Activated CD4-positive, alpha-beta T cell treated with anti-CD3 and anti-CD28 coated beads for 48 hours (primary cell): ENCODE results near the gene MARCHF11.

Experiments
- DNase-seq: peaks from one replicate; pipeline ENCODE4 v3.0.0-alpha.2; 2020

MARCHF11 gene, protein sequence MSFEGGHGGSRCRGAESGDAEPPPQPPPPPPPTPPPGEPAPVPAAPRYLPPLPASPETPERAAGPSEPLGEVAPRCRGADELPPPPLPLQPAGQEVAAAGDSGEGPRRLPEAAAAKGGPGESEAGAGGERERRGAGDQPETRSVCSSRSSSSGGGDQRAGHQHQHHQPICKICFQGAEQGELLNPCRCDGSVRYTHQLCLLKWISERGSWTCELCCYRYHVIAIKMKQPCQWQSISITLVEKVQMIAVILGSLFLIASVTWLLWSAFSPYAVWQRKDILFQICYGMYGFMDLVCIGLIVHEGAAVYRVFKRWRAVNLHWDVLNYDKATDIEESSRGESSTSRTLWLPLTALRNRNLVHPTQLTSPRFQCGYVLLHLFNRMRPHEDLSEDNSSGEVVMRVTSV

DNA sequence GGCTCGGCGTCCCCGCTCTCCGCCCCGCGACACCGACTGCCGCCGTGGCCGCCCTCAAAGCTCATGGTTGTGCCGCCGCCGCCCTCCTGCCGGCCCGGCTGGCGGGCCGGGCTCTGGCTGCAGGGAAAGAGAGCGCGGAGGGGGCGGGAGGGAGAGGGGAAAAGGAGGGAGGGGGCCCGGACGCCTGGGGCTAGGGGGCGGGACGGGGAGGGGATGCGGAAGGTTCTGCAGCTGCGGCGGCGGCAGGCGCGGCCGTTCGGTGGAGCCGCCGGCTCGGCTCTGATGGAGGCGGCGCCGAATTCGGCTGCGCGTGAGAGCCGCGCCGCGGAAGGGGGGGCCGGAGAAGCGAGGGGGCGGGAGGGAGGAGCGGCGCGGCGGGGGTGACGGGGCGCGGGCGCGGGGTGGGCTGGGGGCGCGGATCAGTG is at the start of gene MARCHF11:
MARCHF11 (minus strand) TSS at position 281 of the 425 bp plus-strand sequence; CDS start at position 65, 216 bp downstream.
- DNase-seq: no peak

DNA sequence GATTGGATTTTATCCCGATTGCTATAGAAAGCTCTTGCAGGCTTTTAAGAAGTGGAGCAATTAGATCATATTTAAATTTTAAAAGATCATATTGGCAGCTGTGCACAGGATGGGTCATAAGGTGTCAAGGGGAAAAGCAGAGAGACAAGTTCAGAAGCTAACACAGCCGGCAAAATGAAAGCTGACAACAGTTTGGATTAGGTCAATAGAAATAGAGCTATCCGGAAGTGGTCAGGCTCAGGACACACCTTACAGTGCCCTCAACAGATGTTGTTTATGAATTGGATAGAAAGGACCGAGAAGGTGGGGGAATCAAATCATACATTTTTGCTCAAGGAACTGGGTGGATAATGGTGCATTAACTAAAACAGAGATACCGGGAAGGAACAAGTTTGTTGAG is 46.3 kb upstream of the MARCHF11 start:
- DNase-seq: no peak

DNA sequence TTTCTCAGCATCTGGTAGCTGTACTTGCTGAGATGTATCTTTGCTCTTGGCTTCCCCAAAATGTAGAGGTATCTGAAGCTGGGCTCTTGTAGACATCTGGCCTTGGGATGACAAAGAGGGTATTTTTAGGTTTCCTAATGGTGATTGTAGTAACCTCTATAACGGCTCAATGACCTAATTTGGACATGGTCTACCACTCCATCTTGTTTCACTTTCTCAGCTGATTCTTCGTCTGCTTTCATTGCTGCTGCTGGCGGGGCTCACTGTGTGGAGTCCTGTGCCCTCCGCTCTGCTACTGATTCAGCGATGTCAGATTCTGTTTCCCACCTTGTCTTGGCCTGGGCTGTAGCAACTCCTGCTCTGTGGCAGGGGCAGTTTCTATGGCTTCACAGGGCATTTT is 12.7 kb upstream of the MARCHF11 start:
- no peak for DNase-seq

DNA sequence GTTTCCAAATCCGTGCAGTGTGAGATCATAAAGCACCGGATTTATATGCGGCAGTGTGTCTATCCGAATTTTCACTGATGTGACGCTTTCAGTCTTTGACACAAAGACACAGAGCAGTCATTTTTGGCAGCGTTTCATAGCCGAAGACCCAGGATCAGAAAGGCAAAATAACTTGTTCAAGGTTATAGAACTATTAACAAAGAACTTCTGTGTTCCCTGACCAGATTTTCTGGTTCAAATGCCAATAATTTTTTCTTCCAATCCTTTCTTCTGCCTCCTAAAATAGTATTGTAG is 1.1 kb upstream of the MARCHF11 start:
- DNase-seq: no peak

DNA sequence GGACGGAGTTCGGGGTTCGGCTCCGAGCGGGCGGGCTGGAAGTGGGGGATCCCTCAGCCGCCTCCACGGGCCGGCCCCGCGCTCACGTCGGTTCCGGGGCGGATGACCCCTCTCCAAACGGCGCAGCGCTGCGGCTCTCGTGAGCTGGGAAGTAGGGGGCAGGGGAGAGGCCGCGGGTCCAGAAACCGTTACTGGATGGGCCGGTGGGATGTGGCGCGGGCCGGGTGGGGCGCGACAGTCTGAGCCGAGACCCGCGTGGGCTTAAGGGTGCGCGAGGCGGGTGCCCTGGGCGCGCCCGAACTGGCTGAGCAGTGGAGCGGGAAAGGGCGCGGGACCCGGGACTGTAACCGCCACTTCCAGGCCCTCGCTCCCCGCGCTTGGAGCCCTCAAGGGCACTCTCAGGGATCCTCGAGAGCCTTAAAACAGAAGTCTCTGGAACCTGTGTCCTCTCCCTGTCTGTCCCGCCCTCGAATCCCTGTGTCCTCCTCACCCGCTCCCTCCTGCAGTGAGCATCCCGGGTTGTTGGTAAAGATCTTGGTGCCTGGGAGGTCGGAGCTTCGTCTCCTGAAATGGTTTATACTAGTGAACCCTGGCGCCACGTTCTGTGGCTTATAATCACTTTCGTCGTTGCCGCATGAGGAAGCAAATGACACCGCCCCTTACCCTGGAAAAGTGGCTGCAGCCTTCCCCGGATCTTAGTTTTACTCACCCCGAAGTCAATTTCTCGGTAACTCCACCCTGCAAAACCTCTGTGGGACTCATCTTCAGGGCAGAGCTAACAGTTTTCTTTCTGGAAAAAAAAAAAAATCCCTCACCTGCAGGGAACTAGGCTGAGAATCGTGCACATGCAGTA is 571 bp upstream of the MARCHF11 start:
- DNase-seq: no peak

DNA sequence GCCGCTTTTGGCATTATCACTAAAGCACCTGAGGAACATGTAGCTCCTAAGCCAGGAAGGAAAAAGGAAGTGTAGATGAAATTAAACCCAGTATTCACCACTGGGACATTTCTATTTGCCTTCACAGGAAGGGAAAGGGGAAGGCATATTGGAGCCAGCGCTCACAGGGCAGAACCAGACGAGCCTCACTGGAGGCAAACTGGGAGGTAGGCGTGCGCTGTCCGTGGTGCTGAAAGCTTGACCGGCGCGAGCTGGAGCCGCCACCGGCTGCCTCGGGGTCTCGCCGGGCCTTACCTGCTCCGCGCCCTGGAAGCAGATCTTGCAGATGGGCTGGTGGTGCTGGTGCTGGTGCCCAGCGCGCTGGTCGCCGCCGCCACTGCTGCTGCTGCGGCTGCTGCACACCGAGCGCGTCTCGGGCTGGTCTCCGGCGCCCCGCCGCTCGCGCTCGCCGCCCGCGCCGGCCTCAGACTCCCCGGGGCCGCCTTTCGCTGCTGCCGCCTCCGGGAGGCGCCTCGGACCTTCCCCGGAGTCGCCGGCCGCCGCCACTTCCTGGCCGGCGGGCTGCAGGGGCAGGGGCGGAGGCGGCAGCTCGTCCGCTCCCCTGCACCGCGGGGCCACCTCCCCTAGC is 732 bp downstream of the MARCHF11 start:
- peak; percentile 44 for DNase-seq

DNA sequence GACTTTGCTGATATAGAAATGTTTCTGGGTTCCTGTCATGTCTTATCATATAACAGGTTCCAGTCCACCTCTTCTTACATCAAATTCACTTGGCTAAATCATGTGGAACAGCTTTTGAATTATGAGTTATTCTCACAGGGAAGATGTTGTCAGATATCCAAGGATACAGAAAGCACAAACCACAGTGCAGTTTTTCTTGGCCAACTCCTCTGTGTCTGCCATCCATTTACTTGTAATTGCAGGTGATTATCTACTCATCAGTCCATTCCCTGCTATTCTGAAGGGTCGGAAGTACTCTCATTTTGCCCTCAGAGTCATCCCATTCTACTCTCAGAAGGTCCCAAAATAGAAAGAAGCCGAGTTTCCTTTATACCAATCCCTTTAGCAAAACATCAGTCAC is 10.0 kb downstream of the MARCHF11 start:
- no peak for DNase-seq

DNA sequence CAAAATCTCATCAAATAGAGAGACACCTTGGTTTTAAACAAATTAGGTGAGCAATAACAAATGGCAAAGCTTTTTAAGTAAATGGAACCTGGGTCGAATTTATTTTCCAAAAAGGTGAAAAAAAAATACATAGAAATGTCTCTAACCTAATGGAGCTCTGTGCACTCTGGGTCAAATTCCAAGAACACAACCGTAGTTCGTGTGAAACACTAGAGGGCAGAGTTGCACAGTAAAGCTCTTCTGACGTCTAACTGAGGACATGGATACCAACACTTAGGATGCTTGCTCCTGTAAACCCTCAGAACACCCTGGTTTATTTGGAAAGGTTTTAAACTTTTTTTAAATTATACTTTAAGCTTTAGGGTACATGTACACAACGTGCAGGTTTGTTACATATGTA is 18.9 kb downstream of the MARCHF11 start:
- peak; percentile 8 for DNase-seq

DNA sequence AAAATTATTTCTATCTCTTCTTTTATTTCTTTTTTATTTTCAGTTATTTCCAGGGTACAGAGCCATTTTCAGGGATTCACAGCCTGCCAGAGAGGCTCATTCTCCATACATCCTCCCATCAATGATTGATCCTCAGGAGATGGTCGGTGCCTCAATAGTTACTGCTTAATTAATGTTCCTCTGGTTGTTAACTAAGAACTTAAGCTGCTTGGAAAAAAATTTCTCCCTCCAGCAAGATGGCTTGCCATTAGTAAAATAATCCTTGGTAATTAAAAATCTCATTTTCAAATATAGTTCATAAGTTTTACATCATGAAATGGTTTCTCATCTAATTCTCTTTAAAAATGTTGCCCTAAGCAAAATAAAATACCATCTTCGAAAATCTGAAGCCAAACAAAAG is 20.0 kb downstream of the MARCHF11 start:
- DNase-seq: no peak

DNA sequence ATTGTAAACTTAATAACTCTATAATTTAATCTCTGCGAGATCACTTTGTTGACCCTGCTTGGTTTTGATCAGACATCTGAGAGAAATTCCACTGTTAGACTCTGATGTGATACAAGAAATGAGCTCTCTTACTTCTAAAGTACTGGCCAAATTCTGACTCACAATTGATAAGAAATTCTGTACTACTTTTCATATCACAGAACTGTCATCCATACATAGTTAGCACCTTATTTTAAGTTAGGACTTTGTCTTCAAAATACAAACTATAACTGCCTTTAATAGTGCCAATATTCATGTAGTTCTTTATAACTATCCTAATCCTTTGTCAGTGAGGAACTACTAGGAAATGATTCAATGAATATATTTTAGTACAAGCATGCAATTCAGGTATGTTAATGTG is 23.4 kb downstream of the MARCHF11 start:
- no peak for DNase-seq

DNA sequence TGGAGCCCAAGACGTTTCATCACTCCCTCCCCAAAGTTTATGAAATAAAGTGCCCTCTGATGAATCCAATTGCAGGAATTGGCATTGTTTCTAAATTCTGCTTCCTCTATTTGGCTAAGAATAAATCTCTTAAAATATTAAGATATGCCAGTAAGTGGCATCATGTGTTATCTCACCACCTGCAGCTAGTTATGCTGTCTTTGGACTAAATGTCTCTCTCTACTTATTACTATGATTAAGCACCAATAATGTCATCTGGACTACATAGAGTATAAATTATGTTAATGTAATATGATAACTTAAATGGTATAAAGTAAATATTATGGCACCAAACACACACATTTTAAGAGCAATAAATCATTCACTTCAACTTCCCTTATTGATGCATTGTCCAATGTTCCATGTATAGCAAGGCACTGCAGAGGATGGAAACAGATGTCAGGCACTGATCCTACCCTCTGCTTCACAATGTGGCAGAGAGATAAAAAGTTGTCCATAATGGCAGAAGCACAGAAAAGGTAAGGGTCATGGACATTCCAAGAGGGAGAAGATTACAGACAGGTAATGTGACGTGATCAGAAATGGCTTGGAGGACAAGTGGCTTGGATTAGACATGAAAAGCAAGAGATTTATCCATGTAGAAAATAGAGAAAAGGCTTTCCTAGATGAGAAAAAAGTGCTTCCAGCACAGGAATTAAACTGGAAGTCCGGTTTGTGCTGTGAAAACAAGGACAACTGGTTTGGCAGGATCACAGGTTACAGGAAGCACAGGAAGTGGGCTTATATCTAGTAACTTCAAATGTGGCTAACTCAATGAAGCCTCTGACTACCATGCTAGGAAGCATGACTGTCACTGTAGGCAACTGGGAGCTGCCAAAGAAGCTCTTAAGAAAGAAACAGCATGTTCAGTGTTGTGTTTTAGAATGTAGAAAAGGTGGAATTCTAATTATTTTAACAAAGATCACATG is 26.7 kb downstream of the MARCHF11 start:
- DNase-seq: no peak

DNA sequence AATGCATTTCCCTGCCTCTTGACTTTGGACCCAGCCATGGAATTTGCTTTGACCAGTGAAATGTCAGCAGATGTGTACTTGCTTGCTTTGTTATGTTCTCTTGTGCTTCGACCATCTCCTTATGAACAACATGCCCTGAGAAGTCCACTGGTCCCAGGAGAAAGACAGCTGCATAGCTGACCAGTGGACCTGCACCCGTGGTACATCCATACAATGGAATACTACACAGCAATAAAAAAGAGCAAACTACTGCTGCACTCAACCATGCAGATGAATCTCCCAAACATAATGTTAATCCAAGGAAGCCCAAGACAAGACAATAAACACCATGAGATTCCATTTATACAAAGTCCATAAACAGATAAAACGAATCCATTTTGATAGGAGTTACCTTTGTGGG is 30.0 kb downstream of the MARCHF11 start:
- DNase-seq: no peak

DNA sequence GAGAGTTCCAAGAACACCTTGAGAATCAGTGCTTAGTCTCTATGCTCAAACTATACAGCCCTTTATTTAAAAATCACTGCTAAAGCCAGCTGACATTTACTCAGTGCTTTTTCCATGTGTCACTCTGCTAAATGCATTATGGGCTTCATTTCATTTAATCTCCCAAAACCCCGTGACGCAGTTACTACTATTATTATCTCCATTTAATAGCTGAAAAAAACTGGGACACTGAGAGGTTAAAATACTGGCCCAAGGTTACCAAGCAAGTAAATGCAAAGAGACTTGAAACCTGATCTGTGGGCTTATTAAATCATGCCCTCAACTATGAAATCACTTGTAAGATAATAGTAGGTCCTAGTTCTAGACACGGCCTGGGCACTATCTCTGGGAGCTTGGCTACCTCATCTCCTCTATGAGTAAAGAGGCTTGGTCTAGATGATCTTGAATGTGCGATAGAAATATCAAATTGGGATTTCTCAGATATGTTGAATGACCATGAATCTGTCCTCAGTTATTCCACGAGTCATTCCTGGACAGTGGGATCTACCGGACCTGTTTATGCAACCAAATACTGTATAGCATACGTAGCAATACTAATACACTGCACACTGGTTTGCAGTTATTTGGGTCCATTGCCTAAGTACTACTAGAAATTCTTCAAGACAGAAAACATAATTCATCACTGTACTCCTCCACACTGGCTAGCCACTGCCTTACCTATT is 32.3 kb downstream of the MARCHF11 start:
- no peak for DNase-seq

DNA sequence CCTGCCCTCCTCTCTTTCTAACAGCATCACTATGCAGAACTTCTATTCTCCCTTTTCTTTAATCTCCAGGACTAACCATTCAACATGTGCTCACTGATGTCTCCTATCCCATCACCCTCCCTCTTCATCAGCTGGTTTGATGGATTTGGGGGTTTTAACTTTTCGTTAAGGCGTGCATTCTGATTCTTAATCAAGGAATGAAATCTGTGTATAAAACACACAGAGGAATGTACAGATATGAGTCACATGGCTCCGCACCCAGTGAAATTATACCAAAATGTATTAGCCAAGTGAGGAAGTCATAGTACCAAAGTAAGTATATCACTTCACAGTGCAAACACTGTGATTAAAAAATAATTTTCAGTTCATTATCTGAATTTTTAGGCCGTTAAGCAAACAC is 35.2 kb downstream of the MARCHF11 start:
- no peak for DNase-seq

DNA sequence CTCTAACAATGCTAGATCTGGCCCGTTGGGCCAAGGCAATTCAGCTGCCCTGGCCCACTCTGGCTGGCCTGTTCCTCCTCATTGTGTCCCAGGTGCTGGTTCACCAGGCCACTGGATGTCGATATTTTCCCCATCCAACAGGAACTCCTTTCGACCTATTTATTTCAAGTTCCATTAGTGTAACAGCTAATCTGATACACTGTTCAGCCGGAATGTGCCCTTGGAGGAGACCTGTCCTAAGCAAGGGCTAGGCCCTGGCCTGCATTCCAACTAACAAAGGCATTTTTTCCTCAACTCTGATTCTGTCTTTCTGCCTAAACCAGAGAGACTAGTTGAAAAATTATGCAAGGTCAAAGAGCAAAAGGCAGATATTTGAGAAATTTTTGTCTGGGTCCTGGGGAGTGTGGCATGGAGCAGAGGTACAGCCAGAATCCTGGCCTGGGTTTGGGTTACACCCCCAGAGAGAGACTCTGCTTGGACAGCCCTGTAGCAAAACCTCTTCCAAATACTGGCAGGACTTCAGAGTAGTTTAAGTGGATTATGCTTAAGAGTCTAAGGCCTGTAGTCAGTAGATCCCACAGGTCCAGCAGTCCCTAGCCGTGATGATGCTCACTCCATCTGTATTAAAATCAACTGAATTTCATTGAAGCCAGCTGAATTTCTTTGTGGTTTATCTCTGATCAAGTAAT is 36.1 kb downstream of the MARCHF11 start:
- no peak for DNase-seq

DNA sequence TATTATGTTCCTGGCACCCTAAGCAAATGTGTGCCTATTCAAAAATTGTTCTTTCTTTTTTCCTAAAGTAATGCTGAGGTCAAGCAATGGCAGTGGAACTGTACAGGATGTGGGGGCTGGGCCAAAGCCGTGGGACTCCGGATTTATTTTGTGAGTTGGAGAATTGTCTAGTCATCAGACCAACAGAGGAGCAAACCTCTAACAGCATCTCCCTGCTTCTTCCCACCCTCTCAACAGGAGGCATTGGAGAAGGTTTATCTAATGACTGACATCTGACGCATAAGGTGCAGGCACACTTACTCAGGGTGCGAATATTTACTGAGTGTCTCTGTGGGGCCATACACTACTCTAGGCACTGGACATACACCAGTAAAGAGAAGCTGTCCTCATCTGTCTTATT is 38.6 kb downstream of the MARCHF11 start:
- no peak for DNase-seq

DNA sequence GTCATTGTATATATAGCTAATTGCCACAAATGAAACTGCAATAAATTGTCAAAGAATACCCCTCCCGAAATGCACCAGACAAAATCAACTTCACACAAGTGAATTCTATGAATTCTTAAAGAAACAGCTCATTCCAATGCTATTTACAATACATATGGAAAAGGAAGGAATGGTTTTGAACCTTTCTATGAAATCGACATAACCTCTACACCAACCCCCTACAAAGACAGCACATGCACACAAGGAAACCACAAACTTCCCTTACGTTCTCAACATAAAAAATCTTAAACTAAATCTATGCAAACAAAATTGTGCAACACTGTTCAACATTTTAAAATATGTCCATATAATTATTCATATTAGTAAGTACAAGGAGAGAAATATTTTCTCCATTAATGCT is 39.2 kb downstream of the MARCHF11 start:
- no peak for DNase-seq

DNA sequence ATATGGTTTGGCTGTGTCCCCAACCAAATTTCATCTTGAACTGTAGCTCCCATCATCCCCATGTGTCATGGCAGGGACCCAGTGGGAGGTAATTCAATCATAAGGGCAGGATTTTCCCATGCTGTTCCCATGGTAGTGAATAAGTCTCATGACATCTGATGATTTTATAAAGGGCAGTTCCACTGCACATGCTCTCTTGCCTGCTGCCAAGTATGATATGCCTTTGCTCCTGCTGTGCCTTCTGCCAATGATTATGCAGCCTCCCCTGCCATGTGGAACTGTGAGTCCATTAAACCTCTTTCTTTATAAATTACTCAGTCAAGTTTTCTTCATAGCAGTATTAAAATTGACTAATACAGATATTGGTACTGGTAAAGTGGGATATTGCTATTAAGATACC is 42.4 kb downstream of the MARCHF11 start:
- DNase-seq: no peak

DNA sequence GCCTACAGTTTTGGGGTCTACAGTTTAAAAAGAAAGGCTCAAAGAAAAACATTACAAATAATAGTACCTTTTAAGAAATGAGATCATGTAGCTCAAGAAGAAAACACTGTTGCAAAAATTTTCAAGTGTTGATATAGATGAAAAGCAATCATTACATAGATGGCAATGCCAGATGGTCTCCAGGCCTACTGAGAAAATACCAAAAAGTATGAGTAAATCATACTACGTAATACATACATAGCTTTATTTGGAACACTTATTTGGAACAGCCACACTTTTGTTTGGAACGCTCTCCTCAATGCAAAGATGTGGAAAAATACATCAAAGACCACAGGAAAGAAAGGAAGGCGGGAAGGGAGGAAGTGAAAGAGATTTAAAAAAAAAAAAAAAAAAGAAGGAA is 44.1 kb downstream of the MARCHF11 start:
- no peak for DNase-seq

DNA sequence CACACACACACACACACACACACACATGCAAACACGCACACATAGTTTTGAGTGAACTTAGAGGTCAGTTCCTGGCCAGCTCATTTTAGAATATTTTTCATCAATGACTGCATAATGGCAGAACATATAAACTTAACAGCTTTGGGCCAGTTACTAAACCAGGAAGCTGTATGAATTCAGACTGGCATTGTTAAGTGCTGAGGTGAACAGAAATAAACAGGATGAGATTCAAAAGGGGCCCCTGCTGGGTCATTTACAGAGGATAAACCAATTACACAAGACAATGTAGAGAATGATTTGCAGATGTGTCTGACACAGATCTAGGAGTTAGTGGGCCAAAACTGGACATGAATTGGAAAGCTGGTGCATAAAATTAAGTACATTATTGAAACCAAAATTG is 44.6 kb downstream of the MARCHF11 start:
- no peak for DNase-seq

DNA sequence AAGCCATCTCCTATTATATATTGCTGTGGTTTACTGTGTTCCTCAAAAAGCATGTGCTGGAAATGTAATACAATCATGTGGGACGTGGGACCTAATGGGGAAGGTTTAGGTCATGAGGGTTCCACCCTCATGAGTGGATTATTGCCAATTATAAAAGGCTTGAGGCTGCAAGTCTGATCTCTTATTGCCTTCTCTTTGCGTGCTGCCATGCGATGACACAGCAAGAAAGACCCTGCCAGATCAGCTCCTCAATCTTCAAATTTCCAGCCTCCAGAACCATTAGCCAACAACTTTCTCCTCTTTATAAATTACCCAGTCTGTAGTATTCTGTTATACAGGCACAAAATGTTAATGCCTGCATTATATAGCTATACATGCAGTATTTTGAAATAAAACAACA is 45.4 kb downstream of the MARCHF11 start:
- no peak for DNase-seq
